SK-N-MC (cell line): ENCODE results near the gene PRSS12.

ENCODE experiments used
- EZH2 ChIP-seq: fragments of 200-600 bp; sonication (generic); IDR thresholded peaks from one replicate; pipeline ENCODE4 v1.6.1; 2017; ENCODE audit warnings: antibody characterized with exemption
- FOXP2 ChIP-seq: optimal IDR thresholded peaks from 2 replicates; pipeline ENCODE3; 2011; ENCODE audit warnings: mild to moderate bottlenecking, moderate library complexity; ENCODE audit not compliant: insufficient read depth; ENCODE audit errors: extremely low read length, control extremely low read depth
- POLR2AphosphoS5 ChIP-seq: IDR thresholded peaks from 2 replicates; pipeline ENCODE4 v1.6.1; 2012; ENCODE audit warnings: mild to moderate bottlenecking, low read depth, low read length, borderline replicate concordance

- no peak for TF ChIP-seq EZH2
- TF ChIP-seq POLR2AphosphoS5: no peak
- TF ChIP-seq FOXP2: no peak
Measured at GRCh38 chr4:118273642-118274041, 79.2 kb downstream of the PRSS12 start.
